ENCODE data around the gene EDIL3.

The EDIL3 gene

GRCh38 chr5:84260939-84261338, 123.7 kb downstream of the EDIL3 start:
- Histone ChIP-seq H3K27me3 (replicated peaks in 2 of 5; ENCODE audit: control insufficient read depth in 4 of 5, insufficient read depth in 5 of 5, low read length in 4 of 5) (no peaks in the 10 kb centered on the region), H3K4me1 (ENCODE audit: control extremely low read depth in 1 of 4, control insufficient read depth in 4 of 4, insufficient read depth in 4 of 4, low read length in 3 of 4) (no peaks in the 10 kb centered on the region), H3K27ac (ENCODE audit: insufficient read depth in 1 of 2, low read depth in 1 of 2, low read length in 2 of 2, poor library complexity in 1 of 2, severe bottlenecking in 2 of 2) (no peak overlapping the region), H3K36me3 (ENCODE audit: control insufficient read depth in 4 of 4, insufficient read depth in 4 of 4, low read length in 3 of 4) (no peaks in the 10 kb centered on the region), H3K4me3 (ENCODE audit: control insufficient read depth in 1 of 7, extremely low read depth in 1 of 7, insufficient read depth in 4 of 7, low read depth in 2 of 7, low read length in 6 of 7) (no peak overlapping the region), H3K9me3 (ENCODE audit: control extremely low read depth in 1 of 5, control insufficient read depth in 4 of 5, insufficient read depth in 2 of 5, low read depth in 1 of 5, low read length in 4 of 5) (no peaks in the 10 kb centered on the region)
- no CpG with 5 or more reads among the region's 1 CpG for WGBS (ENCODE audit: insufficient coverage)
- ChIA-PET POLR2A (no interaction called here), CTCF (interaction anchor here (0.6 kb wide), 1 partner anchor 493 kb away, joined by 3 read pairs; no protein-coding TSS in a partner anchor)
- DNase-seq: no peak

DNA sequence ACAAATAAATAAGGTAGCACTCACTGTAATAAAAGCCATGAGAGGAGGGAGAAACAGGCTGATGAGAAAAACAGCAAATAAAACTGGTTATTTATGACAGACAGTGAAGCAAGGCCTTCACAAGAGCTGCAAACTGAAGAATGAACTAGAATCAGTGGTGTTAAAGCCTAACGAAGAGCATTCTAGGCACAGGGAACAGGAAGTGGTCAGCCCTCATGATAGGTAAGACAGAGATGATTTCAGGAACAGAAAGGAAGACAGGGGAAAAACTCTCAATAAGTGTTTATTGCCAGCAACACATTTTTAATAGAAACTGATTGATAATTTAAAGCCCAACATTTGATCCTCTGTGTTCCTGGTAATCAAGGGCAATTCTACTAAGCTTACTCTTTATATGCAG, 124.5 kb downstream of the EDIL3 start:
- peak in 2 of 3 donors; percentile 1 to 3 for DNase-seq
- Histone ChIP-seq H3K36me3 (ENCODE audit: control insufficient read depth in 4 of 4, insufficient read depth in 4 of 4, low read length in 3 of 4) (no peaks in the 10 kb centered on the region), H3K27ac (ENCODE audit: insufficient read depth in 1 of 2, low read depth in 1 of 2, low read length in 2 of 2, poor library complexity in 1 of 2, severe bottlenecking in 2 of 2) (no peak overlapping the region), H3K9me3 (ENCODE audit: control extremely low read depth in 1 of 5, control insufficient read depth in 4 of 5, insufficient read depth in 2 of 5, low read depth in 1 of 5, low read length in 4 of 5) (no peaks in the 10 kb centered on the region), H3K4me3 (ENCODE audit: control insufficient read depth in 1 of 7, extremely low read depth in 1 of 7, insufficient read depth in 4 of 7, low read depth in 2 of 7, low read length in 6 of 7) (no peak overlapping the region), H3K4me1 (ENCODE audit: control extremely low read depth in 1 of 4, control insufficient read depth in 4 of 4, insufficient read depth in 4 of 4, low read length in 3 of 4) (no peaks in the 10 kb centered on the region), H3K27me3 (replicated peaks in 2 of 5; ENCODE audit: control insufficient read depth in 4 of 5, insufficient read depth in 5 of 5, low read length in 4 of 5) (no peaks in the 10 kb centered on the region)
- ChIA-PET POLR2A (no interaction called here), CTCF (interaction anchor here (1.1 kb wide), 1 partner anchor 44 kb away, joined by 3 read pairs; no protein-coding TSS in a partner anchor)
- WGBS (ENCODE audit: insufficient coverage): 0% methylated on average over 1 of the region's 1 CpG

DNA sequence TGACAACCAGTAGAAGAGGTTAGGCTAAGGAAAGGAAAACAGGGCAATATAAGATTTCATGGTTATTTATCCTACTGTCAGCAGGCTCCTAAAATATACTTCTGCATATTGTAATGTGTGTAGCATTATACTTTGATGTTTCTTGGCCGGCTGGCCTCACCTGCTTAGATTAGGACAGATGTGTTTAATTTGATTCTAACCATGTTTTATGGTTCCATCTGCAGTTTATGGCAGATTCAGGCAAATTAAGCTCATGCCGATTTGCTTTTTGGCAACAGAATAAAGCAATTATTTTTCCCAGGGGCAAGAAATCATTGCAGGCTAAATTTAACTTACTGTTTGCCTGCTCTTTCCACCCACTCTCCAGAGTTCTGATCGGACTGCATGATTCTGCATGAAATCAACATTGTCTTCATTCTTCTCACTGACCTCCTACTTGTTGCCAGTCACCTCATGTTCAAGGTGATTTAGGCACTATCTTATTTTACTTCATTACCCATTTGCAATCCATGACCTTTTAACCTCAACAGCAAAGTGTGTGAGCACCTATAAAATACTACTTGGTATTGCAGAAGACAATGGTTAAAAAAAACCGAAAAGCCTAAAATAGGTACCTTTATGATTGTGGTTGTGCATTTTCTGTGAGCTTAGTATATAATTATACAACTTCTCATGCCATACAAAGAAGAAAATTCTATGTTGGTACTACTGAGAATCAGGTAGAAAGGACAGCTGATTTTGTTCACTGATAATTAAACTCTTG, 125.2 kb downstream of the EDIL3 start:
- Histone ChIP-seq H3K4me3 (ENCODE audit: control insufficient read depth in 1 of 7, extremely low read depth in 1 of 7, insufficient read depth in 4 of 7, low read depth in 2 of 7, low read length in 6 of 7) (no peak overlapping the region), H3K36me3 (ENCODE audit: control insufficient read depth in 4 of 4, insufficient read depth in 4 of 4, low read length in 3 of 4) (no peaks in the 10 kb centered on the region), H3K27ac (ENCODE audit: insufficient read depth in 1 of 2, low read depth in 1 of 2, low read length in 2 of 2, poor library complexity in 1 of 2, severe bottlenecking in 2 of 2) (no peak overlapping the region), H3K4me1 (ENCODE audit: control extremely low read depth in 1 of 4, control insufficient read depth in 4 of 4, insufficient read depth in 4 of 4, low read length in 3 of 4) (no peaks in the 10 kb centered on the region), H3K27me3 (replicated peaks in 2 of 5; ENCODE audit: control insufficient read depth in 4 of 5, insufficient read depth in 5 of 5, low read length in 4 of 5) (no peaks in the 10 kb centered on the region), H3K9me3 (ENCODE audit: control extremely low read depth in 1 of 5, control insufficient read depth in 4 of 5, insufficient read depth in 2 of 5, low read depth in 1 of 5, low read length in 4 of 5) (no peaks in the 10 kb centered on the region)
- WGBS (ENCODE audit: insufficient coverage): 97% methylated on average over 3 of the region's 4 CpGs
- ChIA-PET POLR2A (interaction anchor here (0.6 kb wide), 1 partner anchor 166 kb away, joined by 3 read pairs; no protein-coding TSS in a partner anchor), CTCF (interaction anchor here (1.1 kb wide), 1 partner anchor 44 kb away, joined by 3 read pairs; no protein-coding TSS in a partner anchor)
- DNase-seq: no peak

GRCh38 chr5:84257061-84257460, 127.6 kb downstream of the EDIL3 start:
- no peak for DNase-seq
- H3K9me3 ChIP-seq (ENCODE audit: control extremely low read depth in 1 of 5, control insufficient read depth in 4 of 5, insufficient read depth in 2 of 5, low read depth in 1 of 5, low read length in 4 of 5): no peaks in the 10 kb centered on the region
- CTCF ChIA-PET: no interaction called here
- H3K4me3 ChIP-seq (ENCODE audit: control insufficient read depth in 1 of 7, extremely low read depth in 1 of 7, insufficient read depth in 4 of 7, low read depth in 2 of 7, low read length in 6 of 7): no peak overlapping the region
- no peaks in the 10 kb centered on the region for H3K27me3 ChIP-seq (replicated peaks in 2 of 5; ENCODE audit: control insufficient read depth in 4 of 5, insufficient read depth in 5 of 5, low read length in 4 of 5)
- H3K36me3 ChIP-seq (ENCODE audit: control insufficient read depth in 4 of 4, insufficient read depth in 4 of 4, low read length in 3 of 4): no peaks in the 10 kb centered on the region
- POLR2A ChIA-PET: no interaction called here
- WGBS (ENCODE audit: insufficient coverage): 93% methylated on average over 1 of the region's 2 CpGs
- no peak overlapping the region for H3K27ac ChIP-seq (ENCODE audit: insufficient read depth in 1 of 2, low read depth in 1 of 2, low read length in 2 of 2, poor library complexity in 1 of 2, severe bottlenecking in 2 of 2)
- no peaks in the 10 kb centered on the region for H3K4me1 ChIP-seq (ENCODE audit: control extremely low read depth in 1 of 4, control insufficient read depth in 4 of 4, insufficient read depth in 4 of 4, low read length in 3 of 4)

- POLR2A ChIA-PET: no interaction called here
- peak; percentile 17 to 53 (median 49) for DNase-seq
- H3K4me3 ChIP-seq (ENCODE audit: control insufficient read depth in 1 of 7, extremely low read depth in 1 of 7, insufficient read depth in 4 of 7, low read depth in 2 of 7, low read length in 6 of 7): no peak overlapping the region
- no peaks in the 10 kb centered on the region for H3K36me3 ChIP-seq (ENCODE audit: control insufficient read depth in 4 of 4, insufficient read depth in 4 of 4, low read length in 3 of 4)
- no peaks in the 10 kb centered on the region for H3K27me3 ChIP-seq (replicated peaks in 2 of 5; ENCODE audit: control insufficient read depth in 4 of 5, insufficient read depth in 5 of 5, low read length in 4 of 5)
- H3K27ac ChIP-seq (ENCODE audit: insufficient read depth in 1 of 2, low read depth in 1 of 2, low read length in 2 of 2, poor library complexity in 1 of 2, severe bottlenecking in 2 of 2): no peak overlapping the region
- CTCF ChIA-PET: interaction anchor here (1.3 kb wide), 1 partner anchor 534 kb away, joined by 3 read pairs; the partner anchor contains the start of gene HAPLN1
- H3K4me1 ChIP-seq (ENCODE audit: control extremely low read depth in 1 of 4, control insufficient read depth in 4 of 4, insufficient read depth in 4 of 4, low read length in 3 of 4): no peaks in the 10 kb centered on the region
- no peaks in the 10 kb centered on the region for H3K9me3 ChIP-seq (ENCODE audit: control extremely low read depth in 1 of 5, control insufficient read depth in 4 of 5, insufficient read depth in 2 of 5, low read depth in 1 of 5, low read length in 4 of 5)
These were observed 129.4 kb downstream of the EDIL3 start for GRCh38 chr5:84255315-84255714.

- ChIA-PET POLR2A (no interaction called here), CTCF (no interaction called here)
- H3K4me1 ChIP-seq (ENCODE audit: control extremely low read depth in 1 of 4, control insufficient read depth in 4 of 4, insufficient read depth in 4 of 4, low read length in 3 of 4): no peaks in the 10 kb centered on the region
- H3K36me3 ChIP-seq (ENCODE audit: control insufficient read depth in 4 of 4, insufficient read depth in 4 of 4, low read length in 3 of 4): no peaks in the 10 kb centered on the region
- H3K27me3 ChIP-seq (replicated peaks in 2 of 5; ENCODE audit: control insufficient read depth in 4 of 5, insufficient read depth in 5 of 5, low read length in 4 of 5): no peaks in the 10 kb centered on the region
- no peaks in the 10 kb centered on the region for H3K9me3 ChIP-seq (ENCODE audit: control extremely low read depth in 1 of 5, control insufficient read depth in 4 of 5, insufficient read depth in 2 of 5, low read depth in 1 of 5, low read length in 4 of 5)
- DNase-seq: no peak
- WGBS (ENCODE audit: insufficient coverage): 100% methylated on average over 1 of the region's 1 CpG
- H3K27ac ChIP-seq (ENCODE audit: insufficient read depth in 1 of 2, low read depth in 1 of 2, low read length in 2 of 2, poor library complexity in 1 of 2, severe bottlenecking in 2 of 2): no peak overlapping the region
- no peak overlapping the region for H3K4me3 ChIP-seq (ENCODE audit: control insufficient read depth in 1 of 7, extremely low read depth in 1 of 7, insufficient read depth in 4 of 7, low read depth in 2 of 7, low read length in 6 of 7)
These were observed 130.7 kb downstream of the EDIL3 start for GRCh38 chr5:84253946-84254345.

DNA sequence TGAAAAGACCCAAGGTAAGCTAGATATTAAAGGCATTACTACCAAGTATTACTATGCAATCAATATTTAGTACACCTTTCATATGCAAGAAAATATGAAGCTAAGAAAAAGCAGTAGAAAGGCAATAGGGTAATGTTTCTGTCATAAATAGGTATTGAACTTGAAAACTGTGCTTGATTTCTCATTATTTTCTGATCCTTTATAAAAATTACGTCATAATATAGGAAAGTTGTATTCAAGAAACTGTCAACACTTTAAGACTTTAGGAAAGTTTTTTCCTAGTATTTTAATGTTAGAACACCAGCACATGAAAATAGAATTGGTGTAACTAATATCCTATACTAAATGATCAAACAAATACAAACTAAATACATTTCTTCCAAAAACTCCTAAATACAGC, 133.2 kb downstream of the EDIL3 start:
- no CpG with 5 or more reads among the region's 1 CpG for WGBS (ENCODE audit: insufficient coverage)
- CTCF ChIA-PET: no interaction called here

More for the DNA sequence above, 133.2 kb downstream of the EDIL3 start:
- POLR2A ChIA-PET: no interaction called here
- Histone ChIP-seq H3K27ac (ENCODE audit: insufficient read depth in 1 of 2, low read depth in 1 of 2, low read length in 2 of 2, poor library complexity in 1 of 2, severe bottlenecking in 2 of 2) (no peak overlapping the region), H3K4me3 (ENCODE audit: control insufficient read depth in 1 of 7, extremely low read depth in 1 of 7, insufficient read depth in 4 of 7, low read depth in 2 of 7, low read length in 6 of 7) (no peak overlapping the region), H3K4me1 (ENCODE audit: control extremely low read depth in 1 of 4, control insufficient read depth in 4 of 4, insufficient read depth in 4 of 4, low read length in 3 of 4) (no peaks in the 10 kb centered on the region), H3K27me3 (replicated peaks in 2 of 5; ENCODE audit: control insufficient read depth in 4 of 5, insufficient read depth in 5 of 5, low read length in 4 of 5) (no peaks in the 10 kb centered on the region), H3K36me3 (ENCODE audit: control insufficient read depth in 4 of 4, insufficient read depth in 4 of 4, low read length in 3 of 4) (no peaks in the 10 kb centered on the region), H3K9me3 (ENCODE audit: control extremely low read depth in 1 of 5, control insufficient read depth in 4 of 5, insufficient read depth in 2 of 5, low read depth in 1 of 5, low read length in 4 of 5) (no peaks in the 10 kb centered on the region)
- DNase-seq: no peak
